K562 (cell line): ENCODE results near the gene DIP2A. TPM values are rescaled to one million over a fixed set of nuclear protein-coding genes. Genes with fewer than 3 reads are reported as not detected.
A peak's percentile ranks its signal among the peaks of the same experiment; 100 is the strongest.

ENCODE experiments used
- ATAC-seq: fragments of 200-7000 bp; cut with Tn5 transposase; 3 replicates; pipeline ENCODE4 v1.9.1; 2020; ENCODE audit warnings: moderate library complexity
- BruUV-seq: library from RNA; stranded (reverse); fragments of 400-500 nt; replicated peaks from 2 replicates; lab custom pipeline; 2021; lab: Mats Ljungman, UMichigan
- CTCF ChIA-PET: fragments of 300-600 bp; formaldehyde crosslinking; extraction: SDS; loops from one replicate; lab custom pipeline; 2021; ENCODE audit warnings: low intra/inter-chr PET ratio; lab: Yijun Ruan, JAX
- POLR2A ChIA-PET: fragments of 300-600, 350-650 bp; sonication (Branson Sonifier 250); formaldehyde crosslinking; extraction: SDS; loops from one replicate; lab custom pipeline; 2021; ENCODE audit warnings: antibody characterized with exemption, inconsistent platforms; lab: Yijun Ruan, JAX
- DNase-seq, 4 experiments: peaks; one replicate each; pipeline versions ENCODE4 v3.0.0 to v3.0.0-alpha.2; 2011 to 2018; ENCODE audit warnings: low spot score in 3 of 4, mixed read lengths in 3 of 4; ENCODE audit errors: extremely low read depth in 1 of 4
- FAIRE-seq: peaks from 2 replicates; lab custom pipeline; 2011; peaks lifted over from hg19 to GRCh38; lab: Jason Lieb, UNC
- H2AFZ ChIP-seq: 2 replicates; pipeline ENCODE4 v1.6.0; 2011; ENCODE audit warnings: low read depth, low read length, control low read depth, inconsistent platforms
- H3K27ac ChIP-seq: fragments of 200-600 bp; 3 replicates; pipeline ENCODE4 v1.8.0; 2011; ENCODE audit warnings: low read depth, mild to moderate bottlenecking, control low read depth, inconsistent platforms, low read length, moderate library complexity, mixed read lengths; ENCODE audit errors: extremely low read depth
- H3K27me3 ChIP-seq, 2 experiments: fragments of 300-600 bp in 1 of 2; 2 replicates in 1 of 2; 3 replicates in 1 of 2; pipeline versions ENCODE4 v1.6.0 to v1.8.0; 2011; ENCODE audit warnings: inconsistent platforms in 2 of 2, low read length in 2 of 2, mild to moderate bottlenecking in 1 of 2, mixed read lengths in 1 of 2, moderate library complexity in 1 of 2; ENCODE audit not compliant: control insufficient read depth in 2 of 2, insufficient read depth in 2 of 2
- H3K36me3 ChIP-seq: fragments of 300-600 bp; 3 replicates; pipeline ENCODE4 v1.8.0; 2011; ENCODE audit warnings: mild to moderate bottlenecking, low read length, inconsistent platforms; ENCODE audit not compliant: control insufficient read depth, insufficient read depth
- H3K4me1 ChIP-seq, 2 experiments: fragments of 200-600 bp in 1 of 2; replicated peaks in 1 of 2; 2 replicates in 1 of 2; 3 replicates in 1 of 2; pipeline versions ENCODE4 v1.5.1 to v1.8.0; 2011; ENCODE audit warnings: inconsistent platforms in 2 of 2, low read length in 2 of 2, mild to moderate bottlenecking in 1 of 2, mixed read lengths in 1 of 2, moderate library complexity in 1 of 2; ENCODE audit not compliant: control insufficient read depth in 2 of 2, insufficient read depth in 2 of 2
- H3K4me2 ChIP-seq: 2 replicates; pipeline ENCODE4 v1.6.1; 2011; ENCODE audit warnings: low read length, control low read depth, inconsistent platforms, mixed read lengths; ENCODE audit not compliant: insufficient read depth
- H3K4me3 ChIP-seq: fragments of 200-600 bp; sonication (generic), shearing (Covaris generic); 2 replicates; pipeline ENCODE4 v1.5.1; 2016; ENCODE audit warnings: control low read depth, inconsistent platforms
- H3K79me2 ChIP-seq: fragments of 200-600 bp; 3 replicates; pipeline ENCODE4 v1.8.0; 2011; ENCODE audit warnings: low read length, inconsistent platforms; ENCODE audit not compliant: control insufficient read depth, insufficient read depth
- H3K9ac ChIP-seq, 2 experiments: 2 replicates each; pipeline versions ENCODE4 v1.6.0 to v1.6.1; 2011; ENCODE audit warnings: low read depth in 2 of 2, low read length in 2 of 2, control low read depth in 1 of 2, inconsistent platforms in 1 of 2, mild to moderate bottlenecking in 1 of 2, mixed read lengths in 1 of 2; ENCODE audit not compliant: insufficient read depth in 1 of 2
- H3K9me1 ChIP-seq: one replicate; pipeline ENCODE4 v1.6.0; 2011; ENCODE audit warnings: inconsistent platforms, mild to moderate bottlenecking, low read length, moderate library complexity; ENCODE audit not compliant: control insufficient read depth, insufficient read depth
- H3K9me3 ChIP-seq: replicated peaks from 2 replicates; pipeline ENCODE4 v1.5.1; 2011; ENCODE audit warnings: low read depth, low read length, inconsistent platforms; ENCODE audit not compliant: control insufficient read depth, insufficient read depth
- H4K20me1 ChIP-seq: replicated peaks from 2 replicates; pipeline ENCODE4 v1.6.1; 2011; ENCODE audit warnings: low read length, inconsistent platforms, mixed read lengths; ENCODE audit not compliant: control insufficient read depth, insufficient read depth
- CGGBP1 ChIP-seq: fragments of 250-450 bp; sonication (Bioruptor Pico); IDR thresholded peaks from 2 replicates; pipeline ENCODE4 v1.9.0; 2021; ENCODE audit warnings: mild to moderate bottlenecking
- CSDE1 ChIP-seq, 2 experiments: fragments of 450-650 bp; IDR thresholded peaks; 2 replicates each; pipeline ENCODE4 v1.6.1; 2016; ENCODE audit warnings: mild to moderate bottlenecking in 1 of 2
- ETV6 ChIP-seq, 3 experiments: fragments of 150-350 bp in 1 of 3; sonication (generic) in 1 of 3; formaldehyde crosslinking in 1 of 3; IDR thresholded peaks; 2 replicates each; pipeline versions ENCODE4 v1.6.1 to v1.8.0; 2014 to 2022; ENCODE audit warnings: borderline replicate concordance in 2 of 3, low read depth in 2 of 3, antibody characterized with exemption in 1 of 3, low read length in 1 of 3, mild to moderate bottlenecking in 1 of 3, missing genetic modification reagents in 1 of 3
- GTF2A2 ChIP-seq: IDR thresholded peaks from 2 replicates; pipeline ENCODE4 v1.6.1; 2016; ENCODE audit warnings: mild to moderate bottlenecking, missing genetic modification characterization, missing compliant biosample characterization
- KLF13 ChIP-seq: fragments of 450-650 bp; IDR thresholded peaks from 2 replicates; pipeline ENCODE4 v1.6.1; 2016; ENCODE audit warnings: missing genetic modification characterization, low read depth, mild to moderate bottlenecking, missing compliant biosample characterization, moderate library complexity, borderline replicate concordance
- MAFF ChIP-seq: IDR thresholded peaks from 2 replicates; pipeline ENCODE4 v1.6.1; 2012; ENCODE audit warnings: low read length, improper control_type of control experiment
- NR4A1 ChIP-seq, 2 experiments: fragments of 250-450 bp in 1 of 2; fragments of 450-650 bp in 1 of 2; sonication (Bioruptor Pico) in 1 of 2; IDR thresholded peaks; 2 replicates each; pipeline versions ENCODE4 v1.4.0 to v1.6.1; 2016 to 2020; ENCODE audit warnings: mild to moderate bottlenecking in 2 of 2, missing compliant biosample characterization in 1 of 2, missing genetic modification characterization in 1 of 2, moderate library complexity in 1 of 2
- PHTF2 ChIP-seq: fragments of 250-450 bp; sonication (Bioruptor Pico); IDR thresholded peaks from 2 replicates; pipeline ENCODE4 v1.5.0; 2021; ENCODE audit warnings: mild to moderate bottlenecking
- PTTG1 ChIP-seq: fragments of 450-650 bp; IDR thresholded peaks from 2 replicates; pipeline ENCODE4 v1.6.1; 2016; ENCODE audit warnings: low read depth, mild to moderate bottlenecking, missing genetic modification characterization, missing compliant biosample characterization
- RBM25 ChIP-seq: fragments of 200-400 bp; formaldehyde crosslinking; IDR thresholded peaks from 2 replicates; pipeline ENCODE4 v1.6.1; 2018; ENCODE audit warnings: low read length, low read depth, moderate library complexity; ENCODE audit not compliant: severe bottlenecking
- RFX7 ChIP-seq: fragments of 250-450 bp; sonication (Bioruptor Pico); IDR thresholded peaks from 2 replicates; pipeline ENCODE4 v1.5.1; 2021; ENCODE audit warnings: mild to moderate bottlenecking
- TAF7 ChIP-seq: fragments of 450-650 bp; IDR thresholded peaks from 2 replicates; pipeline ENCODE4 v1.6.1; 2016; ENCODE audit warnings: missing genetic modification characterization, missing compliant biosample characterization
- ZNF175 ChIP-seq: fragments of 200-800 bp; sonication (Bioruptor generic); IDR thresholded peaks from 2 replicates; pipeline ENCODE4 v1.6.1; 2016; ENCODE audit warnings: low read depth, mild to moderate bottlenecking, missing genetic modification characterization, missing compliant biosample characterization
- ZNF239 ChIP-seq: fragments of 250-450 bp; sonication (Bioruptor Pico); IDR thresholded peaks from 2 replicates; pipeline ENCODE4 v1.4.0; 2020; ENCODE audit warnings: mild to moderate bottlenecking
- WGBS: fragments of 100-300 bp; shearing (Covaris generic); methylation state at CpG from one replicate; pipeline ENCODE4 v1.1.6; 2016; ENCODE audit warnings: low coverage, mixed read lengths; ENCODE audit not compliant: insufficient coverage; ENCODE audit errors: missing lambda C conversion rate; 5-methylcytosine and 5-hydroxymethylcytosine counted together
- in situ Hi-C: fragments of 300-500 bp; cut with MboI; formaldehyde crosslinking; loops from 4 replicates; pipeline ENCODE4 v1.15.0; 2018; ENCODE audit warnings: inconsistent platforms, mixed read lengths
- intact Hi-C: fragments of 100-400 bp; cut with micrococcal nuclease; formaldehyde crosslinking; loops from 2 replicates; pipeline ENCODE4 v1.14.2; 2022
- polyA plus RNA-seq, 8 experiments: library from polyadenylated mRNA; depleted of rRNA in 4 of 8; stranded (reverse) in 5 of 8; unstranded in 3 of 8; fragments of >200 nt; fragmentation: Nextera tagmentation in 2 of 8; fragmentation: Illumina TruSeq in 1 of 8; extraction: Ambion mirVana in 2 of 8; extraction: Trizol in 1 of 8; gene quantifications; 2 replicates each; pipeline versions ENCODE4 v1.2.1 to v1.2.3, GENCODE V29; 2011 to 2014; ENCODE audit warnings: inconsistent platforms in 1 of 8, missing spikeins in 1 of 8
- total RNA-seq, 7 experiments: library from RNA; depleted of rRNA in 6 of 7; stranded (reverse); fragments of >200 nt in 6 of 7; fragmentation: Illumina TruSeq in 2 of 7; extraction: Trizol in 2 of 7; gene quantifications; 2 replicates each; pipeline versions ENCODE4 v1.2.1 to v1.2.3, GENCODE V29; 2011 to 2021; ENCODE audit warnings: low replicate concordance in 1 of 7
- TF ChIP-seq, protein P1 (sequence below): fragments of 250-450 bp; sonication (Bioruptor Pico); IDR thresholded peaks from 2 replicates; pipeline ENCODE4 v1.4.0; 2020; ENCODE audit warnings: borderline replicate concordance
- TF ChIP-seq, protein P2 (sequence below): sonication (generic); IDR thresholded peaks from 2 replicates; pipeline ENCODE4 v1.6.1; 2016
- TF ChIP-seq, protein P3 (sequence below): fragments of 450-650 bp; IDR thresholded peaks from 2 replicates; pipeline ENCODE4 v1.6.1; 2016; ENCODE audit warnings: antibody characterized with exemption

Gene DIP2A
- total and polyA plus RNA-seq, 9 of the 15 experiments (the other 6 are each of a cell fraction or from before 2014, with no cell fraction given), result 4.3 to 34.5 (median 20.3) TPM

DNA sequence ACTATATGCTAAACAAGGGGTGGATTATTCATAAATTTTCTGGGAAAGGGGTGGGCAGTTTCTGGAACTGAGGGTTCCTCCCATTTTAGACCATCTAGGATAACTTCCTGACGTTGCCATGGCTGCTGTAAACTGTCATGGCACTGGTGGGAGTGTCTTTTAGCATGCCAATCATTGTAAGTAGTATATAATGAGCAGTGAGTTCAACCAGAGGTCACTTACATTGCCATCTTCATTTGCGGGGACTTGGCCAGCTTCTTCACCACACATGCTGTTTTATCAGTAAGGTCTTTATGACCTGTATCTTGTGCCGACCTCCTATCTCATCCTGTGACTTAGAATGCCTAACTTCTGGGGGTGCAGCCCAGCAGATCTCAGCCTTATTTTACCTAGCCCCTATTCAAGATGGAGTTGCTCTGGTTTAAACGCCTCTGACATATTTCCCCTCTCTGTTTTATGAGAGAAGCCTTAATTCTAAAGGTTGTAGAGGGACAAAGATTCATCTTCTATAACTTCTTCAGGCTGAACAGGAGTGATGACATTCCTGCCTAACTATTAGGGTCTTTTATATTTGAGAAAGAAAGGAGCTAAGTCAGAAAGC is 60.4 kb downstream of the DIP2A start:
- Histone ChIP-seq H3K4me1 (peaks cover 3 to 13% of the 10 kb centered on the region in 2 experiments), H3K36me3 (peaks cover 32% of the 10 kb centered on the region), H3K9me1 (no peaks in the 10 kb centered on the region), H3K4me2 (peak overlapping the region; percentile 45; the same call in 1 of the 2 replicates), H3K9me3 (no peaks in the 10 kb centered on the region), H2AFZ (peak overlapping the region; percentile 7; the same call in 1 of the 2 replicates), H3K27ac (peak overlapping the region; percentile 60; the same call in 1 of the 3 replicates), H3K4me3 (no peak overlapping the region), H3K9ac (no peak overlapping the region; a peak in 1 of 4 replicates), H3K79me2 (no peaks in the 10 kb centered on the region), H3K27me3 (no peaks in the 10 kb centered on the region), H4K20me1 (no peaks in the 10 kb centered on the region)
- no TSS peak for BruUV-seq
- DNase-seq (peak in 3 of 4 experiments; percentile 31 to 88 (median 57)), ATAC-seq (peak; percentile 94), FAIRE-seq (peak; percentile 93)
- in situ Hi-C loops (no loop called here), intact Hi-C loops (loop anchor here (2.0 kb wide), 1 partner anchor 60 kb away; the partner anchor contains the start of gene DIP2A)
- CTCF ChIA-PET, result no interaction called here
- 5% methylated on average over 4 of the region's 4 CpGs for WGBS
- POLR2A ChIA-PET, result interaction anchor here (0.7 to 2.7 kb wide), 4 partner anchors 9 to 104 kb away, joined by 3 to 6 read pairs (median 3); no protein-coding TSS in a partner anchor
- TF ChIP-seq ETV6 (IDR thresholded peaks at IDR 0.05; ENCODE audit: borderline replicate concordance in 1 of 2, low read depth in 2 of 2, low read length in 1 of 2) (no peak), ETV6 (CRISPR knock-in tag; IDR thresholded peaks at IDR 0.05; ENCODE audit: borderline replicate concordance) (no peak), GTF2A2 (tag) (peak; percentile 71), ZNF175 (CRISPR knock-in tag) (peak; percentile 94; the same call in 1 of the 2 replicates), PTTG1 (peak; percentile 91), CSDE1 (IDR thresholded peaks at IDR 0.05) (peak in 1 of 2 experiments; percentile 40; a peak in 1 of 4 replicates), RBM25 (peak; percentile 24), TAF7 (peak; percentile 74), RFX7 (peak; percentile 85; the same call in 1 of the 2 replicates), PHTF2 (peak; percentile 8; the same call in 1 of the 2 replicates), KLF13 (tag) (peak; percentile 73), ZNF239 (CRISPR knock-in tag) (peak; percentile 83), CGGBP1 (CRISPR knock-in tag) (no peak), NR4A1 (CRISPR knock-in tag; IDR thresholded peaks at IDR 0.05) (peak; percentile 93), NR4A1 (tag; IDR thresholded peaks at IDR 0.05) (peak; percentile 99), MAFF (no peak)
- TF ChIP-seq, protein P1, sequence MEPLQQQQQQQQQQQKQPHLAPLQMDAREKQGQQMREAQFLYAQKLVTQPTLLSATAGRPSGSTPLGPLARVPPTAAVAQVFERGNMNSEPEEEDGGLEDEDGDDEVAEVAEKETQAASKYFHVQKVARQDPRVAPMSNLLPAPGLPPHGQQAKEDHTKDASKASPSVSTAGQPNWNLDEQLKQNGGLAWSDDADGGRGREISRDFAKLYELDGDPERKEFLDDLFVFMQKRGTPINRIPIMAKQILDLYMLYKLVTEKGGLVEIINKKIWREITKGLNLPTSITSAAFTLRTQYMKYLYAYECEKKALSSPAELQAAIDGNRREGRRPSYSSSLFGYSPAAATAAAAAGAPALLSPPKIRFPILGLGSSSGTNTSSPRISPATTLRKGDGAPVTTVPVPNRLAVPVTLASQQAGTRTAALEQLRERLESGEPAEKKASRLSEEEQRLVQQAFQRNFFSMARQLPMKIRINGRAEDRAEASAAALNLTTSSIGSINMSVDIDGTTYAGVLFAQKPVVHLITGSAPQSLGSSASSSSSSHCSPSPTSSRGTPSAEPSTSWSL (CRISPR knock-in tag), result no peak
- TF ChIP-seq, protein P2, sequence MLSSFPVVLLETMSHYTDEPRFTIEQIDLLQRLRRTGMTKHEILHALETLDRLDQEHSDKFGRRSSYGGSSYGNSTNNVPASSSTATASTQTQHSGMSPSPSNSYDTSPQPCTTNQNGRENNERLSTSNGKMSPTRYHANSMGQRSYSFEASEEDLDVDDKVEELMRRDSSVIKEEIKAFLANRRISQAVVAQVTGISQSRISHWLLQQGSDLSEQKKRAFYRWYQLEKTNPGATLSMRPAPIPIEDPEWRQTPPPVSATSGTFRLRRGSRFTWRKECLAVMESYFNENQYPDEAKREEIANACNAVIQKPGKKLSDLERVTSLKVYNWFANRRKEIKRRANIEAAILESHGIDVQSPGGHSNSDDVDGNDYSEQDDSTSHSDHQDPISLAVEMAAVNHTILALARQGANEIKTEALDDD, result peak; percentile 74; the same call in 1 of the 2 replicates
- TF ChIP-seq, protein P3, sequence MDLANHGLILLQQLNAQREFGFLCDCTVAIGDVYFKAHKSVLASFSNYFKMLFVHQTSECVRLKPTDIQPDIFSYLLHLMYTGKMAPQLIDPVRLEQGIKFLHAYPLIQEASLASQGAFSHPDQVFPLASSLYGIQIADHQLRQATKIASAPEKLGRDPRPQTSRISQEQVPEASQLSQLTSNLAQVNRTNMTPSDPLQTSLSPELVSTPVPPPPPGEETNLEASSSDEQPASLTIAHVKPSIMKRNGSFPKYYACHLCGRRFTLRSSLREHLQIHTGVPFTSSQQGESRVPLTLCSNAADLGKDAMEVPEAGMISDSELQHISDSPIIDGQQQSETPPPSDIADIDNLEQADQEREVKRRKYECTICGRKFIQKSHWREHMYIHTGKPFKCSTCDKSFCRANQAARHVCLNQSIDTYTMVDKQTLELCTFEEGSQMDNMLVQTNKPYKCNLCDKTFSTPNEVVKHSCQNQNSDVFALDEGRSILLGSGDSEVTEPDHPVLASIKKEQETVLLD, result 0 out of 2 replicates have a peak, but pooled peaks have one; percentile 32
